Cerebellar cortex (tissue), 1 donor: ENCODE measurements around the gene COL28A1.
A peak's percentile ranks its signal among the peaks of the same experiment; 100 is the strongest.
"Not testable (repeated sequence)": the region's sequence is repeated elsewhere in the genome, so short reads cannot be mapped to it uniquely, and the experiment has no call there.

Experiments used
- DNase-seq: peaks from one replicate; pipeline ENCODE4 v3.0.0-alpha.2; 2015; ENCODE audit warnings: low spot score

Gene COL28A1

DNA sequence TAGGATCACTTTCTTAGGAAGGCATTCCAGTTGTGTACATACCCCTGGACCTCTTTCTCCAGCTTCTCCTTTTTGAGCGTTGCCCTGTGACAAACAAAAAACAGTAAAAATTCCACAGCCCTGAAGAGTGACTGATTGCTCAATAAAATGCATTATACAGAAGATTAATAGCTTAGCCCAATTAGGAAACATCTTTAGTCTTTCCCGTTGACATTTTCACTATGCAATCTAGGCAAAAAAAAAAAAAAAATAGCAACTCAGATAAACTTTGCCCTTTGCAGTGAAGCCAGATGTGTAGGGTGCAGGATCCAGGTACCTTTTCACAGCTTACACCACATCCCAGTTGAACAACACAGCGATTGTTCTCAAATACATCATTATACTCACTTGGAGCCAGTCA, 17.9 kb downstream of the COL28A1 start:
- DNase-seq = no peak

DNA sequence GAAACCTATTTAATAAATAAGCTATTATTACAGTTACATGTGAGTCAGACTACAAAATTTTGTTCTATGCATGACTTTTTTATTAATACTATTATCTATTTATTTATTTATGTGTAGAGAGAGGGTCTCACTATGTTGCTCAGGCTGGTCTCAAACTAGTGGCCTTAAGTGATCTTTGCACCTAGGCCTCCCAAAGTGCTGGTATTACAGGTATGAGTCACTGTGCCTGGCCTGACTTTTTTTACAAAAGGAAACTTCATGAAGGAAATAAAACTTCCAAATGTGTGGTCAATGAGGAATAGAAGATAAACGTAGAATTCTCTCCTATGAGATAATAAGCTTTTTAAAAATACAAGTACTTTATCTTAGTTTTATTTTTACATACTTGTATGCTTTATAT, 19.0 kb downstream of the COL28A1 start:
- no peak for DNase-seq

DNA sequence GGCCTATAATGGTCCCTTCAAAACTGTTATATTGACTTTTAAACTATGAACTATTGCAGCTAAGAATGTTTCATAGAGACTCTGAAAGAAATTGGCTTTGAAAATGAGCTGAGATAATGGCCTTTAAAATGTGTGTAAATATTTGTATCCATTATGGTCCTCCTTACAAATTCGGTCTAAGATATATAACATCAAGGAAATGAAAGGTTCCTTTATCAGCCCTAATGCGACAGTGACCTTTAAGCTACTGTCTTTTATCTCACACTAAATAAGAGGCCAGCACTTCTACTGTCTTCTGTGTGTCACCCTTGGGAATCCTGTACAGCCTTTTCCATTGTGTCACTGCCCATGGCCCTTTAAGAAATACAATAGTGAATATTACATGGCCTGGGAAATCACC, 19.5 kb downstream of the COL28A1 start:
- DNase-seq = no peak

DNA sequence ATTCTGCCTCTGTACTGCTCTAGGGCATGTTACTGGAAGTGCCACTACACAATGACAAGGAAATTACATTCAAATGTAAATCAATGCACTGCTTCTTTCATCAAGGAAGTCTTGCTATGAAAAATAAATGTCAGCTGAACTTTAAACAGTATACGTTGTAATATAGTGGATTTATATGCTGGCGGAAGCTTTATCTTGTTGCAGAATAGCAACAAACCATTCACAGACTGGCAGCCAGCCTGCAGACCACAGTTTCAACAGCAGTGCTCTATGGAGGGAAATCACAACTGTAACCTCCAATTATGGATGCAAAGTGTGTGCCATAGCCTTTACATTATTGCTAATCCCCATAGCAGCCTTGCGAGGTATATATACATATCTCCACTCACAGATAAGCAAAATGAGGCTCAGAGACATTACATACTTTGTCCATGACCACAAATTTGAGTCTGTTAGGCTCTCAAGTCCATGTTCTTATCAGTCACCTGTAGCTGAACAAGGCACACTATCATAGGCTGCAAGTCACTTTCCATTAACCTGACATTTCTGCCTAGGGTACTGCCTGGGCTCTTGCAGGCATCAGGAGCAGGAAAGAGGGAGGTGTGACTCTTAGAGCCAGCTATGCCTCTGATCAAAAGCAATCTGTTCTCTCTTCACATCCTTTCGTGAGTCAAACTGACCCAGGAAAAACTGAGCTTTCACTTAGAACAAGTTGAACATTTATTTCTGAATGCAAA, 22.6 kb downstream of the COL28A1 start:
- no peak for DNase-seq

DNA sequence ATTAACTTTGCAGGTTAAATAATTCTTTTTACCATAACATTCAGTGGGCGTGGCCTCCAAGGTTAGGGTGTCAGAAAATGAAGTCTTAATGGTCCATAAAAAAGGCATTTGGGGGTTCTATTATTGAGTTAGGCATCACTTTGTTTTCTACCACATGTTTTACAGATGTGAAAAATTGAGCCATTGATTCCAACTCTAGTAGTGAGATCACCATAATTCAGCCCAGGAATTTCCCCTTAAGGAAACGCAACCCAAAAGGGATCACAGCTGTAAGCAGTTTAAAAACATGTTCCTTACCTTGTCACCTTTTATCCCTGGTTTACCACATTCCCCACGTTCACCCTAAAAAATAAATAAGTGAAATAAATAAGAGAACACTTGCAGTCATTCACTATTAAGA, 24.9 kb downstream of the COL28A1 start:
- DNase-seq = no peak

DNA sequence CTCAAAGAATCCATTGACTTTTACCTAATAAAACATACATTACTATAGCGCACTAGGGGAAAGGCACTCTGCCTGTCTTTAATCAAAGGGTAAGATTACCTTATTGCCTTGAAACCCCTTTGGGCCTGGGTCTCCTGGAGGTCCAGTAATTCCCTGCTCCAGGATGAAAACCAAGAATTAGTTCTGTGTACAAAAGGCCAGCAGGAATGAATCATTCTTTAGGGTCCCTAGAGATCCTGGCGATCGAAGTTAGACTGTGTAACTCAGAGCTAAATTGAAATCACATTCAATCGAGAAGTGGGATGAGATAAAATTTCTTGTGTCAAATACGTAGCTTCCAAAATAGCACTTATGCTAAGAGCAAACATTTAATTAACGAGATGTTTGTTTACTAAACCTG, 29.8 kb downstream of the COL28A1 start:
- DNase-seq = no peak

DNA sequence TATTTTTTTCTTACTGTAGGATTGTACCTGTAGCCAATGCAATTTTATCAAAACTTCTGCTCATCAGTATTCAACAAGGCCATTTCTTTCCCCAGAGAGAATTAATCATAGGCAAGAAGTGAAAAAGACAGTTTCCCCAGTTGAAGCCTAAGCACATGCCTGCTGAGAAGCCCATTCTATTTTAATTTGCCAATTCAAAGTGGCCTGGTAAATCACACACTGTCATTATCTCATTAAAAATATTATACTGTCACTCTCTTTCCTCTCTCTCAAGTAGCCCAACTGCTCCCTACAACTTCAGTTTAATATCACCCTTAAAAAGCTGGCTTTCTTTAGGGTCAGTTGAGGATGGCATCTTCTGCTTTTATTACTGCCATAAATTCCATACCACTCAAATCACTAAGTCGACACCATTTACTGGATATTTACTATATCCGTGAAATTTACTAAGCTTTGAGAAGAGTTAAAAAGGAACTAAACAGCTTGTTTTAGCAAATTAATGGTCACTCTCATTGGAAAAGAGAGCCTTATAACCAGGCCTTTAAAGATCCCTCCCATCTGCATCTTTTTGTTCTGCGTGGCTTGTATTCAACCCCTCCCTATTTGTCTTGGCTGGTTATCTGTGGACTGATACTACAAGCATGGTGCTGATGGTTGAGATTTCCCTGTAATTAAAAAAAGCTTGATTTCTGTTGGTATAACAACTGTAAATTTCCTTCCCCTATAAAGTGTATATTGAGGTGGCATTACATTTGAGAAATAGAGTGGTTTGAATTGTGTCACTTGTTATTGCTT, 30.6 kb downstream of the COL28A1 start:
- no peak for DNase-seq

DNA sequence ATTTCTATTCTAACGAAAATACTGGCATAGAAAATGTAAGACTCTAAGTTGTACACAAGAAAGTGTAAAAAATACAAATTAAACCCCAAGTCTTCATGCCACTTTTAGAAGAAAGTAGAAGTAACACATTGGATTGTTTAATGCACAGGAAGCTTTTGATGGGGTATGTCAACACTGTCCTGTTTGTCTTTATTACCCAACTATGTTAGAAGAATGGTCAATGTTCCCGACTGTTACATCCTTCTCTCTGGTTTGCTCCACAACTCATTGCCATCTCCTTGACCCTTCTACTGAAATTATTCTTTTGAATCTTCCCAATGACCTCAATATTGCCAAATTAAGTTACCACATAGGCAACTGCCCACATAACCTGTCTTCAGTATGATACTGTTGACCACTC, 35.8 kb downstream of the COL28A1 start:
- DNase-seq = no peak

DNA sequence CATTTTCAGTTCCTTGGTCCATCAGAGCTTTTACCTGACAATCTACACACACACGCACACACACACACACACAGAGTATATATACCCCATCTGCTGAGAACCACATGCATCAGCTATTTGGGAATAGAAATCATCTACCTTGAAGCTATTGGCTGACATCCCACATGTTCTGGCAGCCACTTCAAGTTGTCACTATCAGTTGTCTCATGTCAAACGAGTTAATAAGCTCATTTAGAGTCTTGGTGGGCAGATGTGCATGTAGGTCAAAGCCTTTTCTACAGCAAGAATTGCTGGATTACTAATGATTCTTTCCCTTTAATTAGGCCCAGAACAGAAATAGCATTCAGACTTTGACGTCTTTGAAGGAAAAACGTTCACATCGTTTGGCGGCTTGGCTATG, 36.8 kb downstream of the COL28A1 start:
- DNase-seq = no peak

DNA sequence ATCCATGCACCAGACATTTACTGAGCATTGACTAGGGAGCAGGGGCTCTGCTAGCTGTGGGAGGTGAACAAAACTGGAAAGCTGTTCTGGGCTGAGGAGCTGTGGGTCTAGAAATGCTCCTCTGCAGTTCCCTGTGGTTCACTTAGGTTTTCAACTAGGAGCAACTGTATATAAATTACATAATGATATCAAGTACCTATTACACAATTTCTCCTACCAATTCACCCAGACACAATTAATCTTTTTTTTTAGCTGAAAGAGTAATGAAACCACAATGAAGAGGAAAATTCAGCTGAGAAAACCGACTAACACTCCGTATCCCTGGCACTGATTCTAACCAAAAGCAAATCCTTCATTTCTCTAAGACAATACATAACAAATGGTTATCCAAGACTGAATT, 39.4 kb downstream of the COL28A1 start:
- DNase-seq = no peak

DNA sequence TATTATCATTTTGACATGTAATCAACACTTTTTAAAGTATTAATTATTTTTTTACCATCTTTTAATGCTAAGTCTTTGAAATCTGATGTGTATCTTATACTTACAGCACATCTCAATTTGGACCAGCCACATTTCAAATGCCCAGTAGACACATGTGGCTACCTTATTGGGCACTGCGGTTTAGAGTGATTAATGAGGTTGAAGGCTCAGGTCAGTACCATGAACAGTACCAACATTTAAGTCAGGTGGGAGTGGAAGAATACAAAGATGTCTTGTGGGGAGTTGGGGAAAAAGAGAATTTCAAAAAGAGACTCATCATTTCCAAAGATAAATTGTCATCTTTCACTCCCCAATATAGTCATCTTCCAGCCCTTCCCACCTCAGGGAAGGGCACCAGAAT, 40.5 kb downstream of the COL28A1 start:
- no peak for DNase-seq

DNA sequence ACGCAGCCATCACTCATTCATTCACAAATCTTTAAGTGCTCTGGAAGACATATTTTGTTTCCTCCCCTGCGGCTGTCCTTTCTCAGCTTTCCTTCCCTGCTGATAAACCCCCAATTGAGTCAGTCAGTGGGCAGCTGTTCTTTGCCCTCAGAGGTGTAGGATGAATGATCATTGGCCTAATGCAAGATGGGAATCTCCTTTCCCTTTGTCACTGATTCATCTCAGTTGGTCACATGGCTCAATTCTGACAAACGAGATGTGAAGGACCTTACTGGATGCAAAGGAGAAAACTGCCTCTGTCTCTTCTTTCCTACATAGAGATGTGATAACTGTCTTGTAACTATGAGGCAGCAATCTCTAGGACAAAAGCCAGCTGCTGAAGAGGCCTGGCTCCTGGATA, 44.6 kb downstream of the COL28A1 start:
- DNase-seq = no peak

DNA sequence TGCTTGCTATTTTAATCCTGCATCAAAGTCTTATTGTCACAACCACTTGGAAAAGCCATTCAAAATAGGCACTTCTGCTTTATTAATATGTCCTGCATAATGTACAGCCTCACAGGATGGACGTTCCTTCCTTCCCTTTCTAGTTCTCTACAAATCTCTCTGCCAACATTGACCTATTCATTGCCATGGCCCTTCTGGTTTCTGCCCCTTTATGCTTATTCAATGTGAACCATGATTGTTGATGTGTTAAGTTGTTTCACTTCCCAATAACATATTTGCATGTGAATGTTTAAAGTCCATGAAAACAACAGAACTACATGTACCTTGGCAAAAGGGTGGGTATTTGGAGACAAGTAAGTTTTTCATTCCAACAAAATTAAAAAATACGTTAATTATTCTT, 45.7 kb downstream of the COL28A1 start:
- no peak for DNase-seq

DNA sequence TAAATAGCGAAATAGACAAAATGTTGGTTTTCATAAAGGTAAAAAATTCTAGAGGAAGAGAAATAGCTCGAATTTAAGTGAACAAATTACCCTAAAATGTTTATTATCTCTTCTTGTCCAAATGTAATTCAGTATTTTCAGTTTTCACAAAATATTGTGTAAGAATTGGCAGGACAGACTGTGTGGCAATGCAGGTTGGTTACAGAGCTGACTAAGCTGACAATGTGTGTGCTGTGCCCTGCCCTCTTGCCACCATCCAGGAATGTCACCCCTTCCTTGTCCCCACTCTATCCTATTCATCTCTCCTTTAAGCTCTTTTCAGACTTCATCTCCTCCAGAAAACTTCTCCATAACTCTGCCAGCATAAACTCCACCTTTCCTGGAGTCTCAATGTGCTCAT, 46.1 kb downstream of the COL28A1 start:
- no peak for DNase-seq

DNA sequence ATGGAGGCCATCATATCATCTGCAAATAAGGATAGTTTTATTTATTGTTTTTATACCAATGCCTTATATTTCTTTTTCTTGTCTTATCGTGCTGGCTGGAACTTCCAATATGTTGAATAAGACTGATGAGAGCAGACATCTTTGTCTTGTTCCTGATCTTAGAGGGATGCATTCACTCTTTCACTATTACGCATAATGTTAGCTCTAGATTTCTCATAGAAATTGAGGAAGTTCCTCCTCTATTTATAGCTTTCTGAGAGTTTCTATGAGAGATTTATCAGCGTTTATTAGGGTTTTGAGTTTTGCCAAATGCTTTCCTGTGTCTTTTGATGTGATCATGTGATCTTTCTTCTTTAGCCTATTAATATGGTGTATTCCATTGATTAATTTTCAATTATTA, 49.3 kb downstream of the COL28A1 start:
- DNase-seq = no peak

DNA sequence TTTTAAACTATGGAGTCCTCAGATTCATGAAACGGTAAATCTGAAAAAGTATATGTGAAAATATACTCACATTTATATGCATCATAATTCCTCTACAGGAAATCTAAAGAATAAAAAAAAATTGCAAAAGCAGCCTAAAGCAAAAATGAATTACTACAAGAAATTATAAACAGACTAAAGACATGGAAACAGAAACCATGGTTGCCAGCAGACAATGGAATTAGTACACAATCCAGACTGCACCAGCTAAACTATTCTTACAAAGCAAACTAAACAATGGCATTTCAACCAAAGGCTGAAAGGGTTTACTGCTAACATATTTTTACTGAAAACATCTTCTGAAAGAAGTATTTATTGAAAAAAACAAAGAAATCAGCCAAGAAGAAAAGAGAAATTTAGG, 51.6 kb downstream of the COL28A1 start:
- peak; percentile 4 for DNase-seq

DNA sequence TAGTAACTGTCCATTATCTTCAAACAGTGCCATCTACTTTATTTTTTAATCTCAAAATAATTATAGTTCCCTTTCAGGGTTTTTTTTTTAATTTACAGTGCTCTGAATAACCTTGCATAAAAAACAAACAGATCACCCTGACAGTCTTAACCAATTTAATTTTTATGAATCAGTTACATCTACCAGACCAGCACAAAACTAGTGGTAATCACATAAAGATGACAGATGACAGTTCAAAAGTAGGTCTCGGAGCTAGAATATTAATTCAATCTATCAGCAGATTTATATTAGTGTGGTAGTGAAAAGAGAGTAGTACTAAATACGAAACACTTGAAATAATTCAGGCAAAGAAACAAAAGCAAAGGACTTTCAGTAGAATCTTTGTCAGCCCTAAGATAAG, 53.9 kb downstream of the COL28A1 start:
- DNase-seq = no peak

DNA sequence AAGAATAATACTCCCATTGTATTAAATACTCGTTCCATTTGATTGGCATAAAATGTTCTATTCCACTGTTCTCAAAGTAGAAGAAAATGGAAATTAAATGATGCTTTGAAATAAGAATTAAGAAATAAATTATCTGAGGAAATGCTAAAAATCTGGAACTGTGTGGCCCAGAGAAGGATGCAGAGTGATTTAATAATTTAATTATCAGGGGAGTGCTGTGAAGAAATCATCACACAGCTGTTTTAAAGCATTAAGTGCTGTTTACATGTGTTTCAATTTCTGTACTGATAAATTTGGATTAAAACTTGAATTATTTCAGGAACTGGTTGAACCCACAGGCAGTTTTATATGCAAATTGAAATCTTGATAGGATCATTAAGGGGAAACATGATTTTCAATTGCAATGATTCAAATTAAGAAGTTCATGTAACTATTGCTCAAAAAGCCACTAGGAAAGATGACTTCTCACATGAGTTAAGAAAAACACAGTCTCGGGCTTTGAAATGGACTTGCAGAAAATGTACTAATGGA, 56.3 kb downstream of the COL28A1 start:
- DNase-seq = no peak

DNA sequence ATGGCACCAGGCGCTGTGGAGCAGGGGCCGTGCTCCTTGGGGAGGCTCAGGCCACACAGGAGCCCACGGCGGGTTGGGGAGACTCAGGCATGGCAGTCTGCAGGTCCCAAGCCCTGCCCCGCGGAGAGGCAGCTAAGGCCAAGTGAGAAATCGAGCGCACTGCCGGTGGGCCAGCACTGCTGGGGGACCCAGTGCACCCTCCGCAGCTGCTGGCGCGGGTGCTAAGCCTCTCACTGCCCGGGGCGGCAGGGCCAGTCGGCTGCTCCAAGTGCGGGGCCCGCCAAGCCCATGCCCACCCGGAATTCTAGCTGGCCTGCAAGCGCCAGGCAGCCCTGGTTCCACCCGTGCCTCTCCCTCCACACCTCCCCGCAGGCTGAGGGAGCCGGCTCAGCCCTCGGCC, 57.1 kb downstream of the COL28A1 start:
- DNase-seq = no peak

DNA sequence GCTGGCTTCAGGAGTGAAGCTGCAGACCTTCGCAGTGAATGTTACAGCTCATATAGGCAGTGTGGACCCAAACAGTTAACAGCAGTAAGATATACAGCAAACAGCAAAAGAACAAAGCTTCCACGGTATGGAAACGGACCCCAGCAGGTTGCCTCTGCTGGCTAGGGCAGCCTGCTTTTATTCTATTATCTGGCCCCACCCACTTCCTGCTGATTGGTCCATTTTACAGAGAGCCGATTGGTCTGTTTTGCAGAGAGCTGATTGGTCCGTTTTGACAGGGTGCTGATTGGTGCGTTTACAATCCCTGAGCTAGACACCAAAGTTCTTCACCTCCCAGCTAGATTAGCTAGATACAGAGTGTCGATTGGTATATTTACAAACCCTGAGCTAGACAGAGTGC, 58.0 kb downstream of the COL28A1 start:
- not testable (repeated sequence) for DNase-seq

DNA sequence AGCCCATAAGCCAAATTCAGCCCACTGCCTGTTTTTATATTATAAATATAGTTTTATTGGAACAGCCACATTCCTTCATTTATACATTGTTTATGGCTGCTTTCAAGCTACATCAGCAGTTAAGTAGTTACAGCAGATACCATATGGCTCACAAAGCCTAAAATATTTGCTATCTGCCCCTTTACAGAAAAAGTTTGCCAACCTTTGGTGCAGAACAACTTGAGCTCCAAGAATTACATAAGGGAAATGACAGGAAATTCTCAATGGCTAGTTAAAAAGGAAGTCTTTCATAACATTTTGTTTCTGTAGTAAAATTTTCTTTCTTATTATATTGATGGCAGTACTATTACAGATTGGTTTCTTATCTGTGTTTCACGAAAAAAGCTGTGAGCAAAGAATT, 59.3 kb downstream of the COL28A1 start:
- DNase-seq = no peak

DNA sequence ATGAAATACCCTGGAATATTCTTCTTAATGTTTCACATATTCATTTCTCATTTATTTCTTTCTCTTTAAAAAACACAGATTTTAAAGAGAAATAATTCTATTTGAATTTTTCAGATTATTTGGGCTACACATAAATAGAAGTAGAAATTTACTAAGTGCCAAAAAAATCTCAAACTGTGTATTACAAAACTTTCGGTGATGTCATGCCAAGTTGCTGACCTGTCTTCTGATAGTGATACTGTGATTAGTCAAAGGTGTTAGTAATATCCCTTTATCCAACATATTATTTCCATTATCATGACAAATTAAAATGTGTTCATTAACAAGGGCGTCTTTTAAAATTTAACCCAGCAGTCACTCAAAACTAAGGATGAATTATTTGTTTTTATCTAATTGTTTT, 60.1 kb downstream of the COL28A1 start:
- no peak for DNase-seq

DNA sequence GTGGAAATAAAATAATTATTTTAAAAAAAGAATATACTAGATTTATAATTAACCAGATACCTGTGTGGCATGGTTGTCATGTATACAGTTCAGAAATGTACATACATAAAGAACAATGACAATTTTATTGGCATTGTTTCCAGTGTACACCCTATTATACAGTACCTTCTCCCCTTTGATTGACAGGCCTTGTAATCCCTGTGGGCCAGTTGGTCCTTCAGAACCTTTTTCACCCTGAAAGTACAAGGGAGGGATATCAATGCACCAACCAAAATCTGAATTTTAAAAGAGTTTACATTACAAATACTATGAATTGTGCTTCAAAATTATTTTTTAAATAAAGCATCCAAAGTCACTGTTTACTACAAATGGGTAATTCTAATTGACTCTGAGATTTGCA, 61.2 kb downstream of the COL28A1 start:
- DNase-seq = no peak
